Measurements from ENCODE around the gene DCDC2B.

DNA sequence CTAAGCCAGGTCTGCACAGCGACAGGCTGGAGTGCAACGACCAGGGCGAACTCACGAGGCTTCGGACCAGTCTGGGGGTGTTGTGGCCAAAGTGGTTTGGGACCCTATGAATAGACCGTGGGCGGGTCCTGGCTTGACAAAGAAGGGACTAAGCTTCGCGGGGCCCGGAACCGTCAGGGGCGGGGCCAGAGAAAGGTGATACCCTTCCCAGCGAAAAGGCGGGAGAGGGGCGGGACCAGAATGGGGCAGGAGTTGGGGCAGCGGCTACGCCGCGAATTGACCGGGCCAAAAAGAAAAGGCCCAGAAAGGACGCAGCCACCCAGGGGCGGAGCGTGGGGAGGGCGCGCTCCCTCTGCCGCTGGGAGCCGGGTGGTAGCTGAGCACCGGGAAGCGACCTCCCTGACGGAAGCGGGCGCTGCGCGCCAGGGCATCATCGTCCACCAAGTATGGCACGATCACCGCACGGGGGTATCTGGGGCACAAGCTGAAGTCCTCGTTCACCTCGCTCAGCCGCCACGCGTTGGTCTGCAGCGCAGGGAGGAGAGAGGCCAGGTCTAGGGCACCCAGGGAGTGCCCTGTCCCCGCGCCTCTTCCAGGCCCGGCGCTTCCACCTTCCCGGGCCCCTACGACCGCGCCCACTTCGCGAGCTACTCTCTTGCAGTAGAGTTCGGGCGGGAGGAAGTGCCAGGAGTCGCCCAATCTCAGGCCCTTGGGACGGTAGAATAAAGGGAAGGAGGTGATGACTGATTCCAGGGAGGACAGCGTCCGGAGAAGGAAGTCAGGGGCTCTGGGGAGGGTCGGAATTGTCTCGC is 31.5 kb downstream of the DCDC2B start:
- TF ChIP-seq GLI4 (CRISPR knock-in tag; IDR thresholded peaks at IDR 0.05; ENCODE audit: borderline replicate concordance) = no peak
- TF ChIP-seq GATAD2A (CRISPR knock-in tag; IDR thresholded peaks at IDR 0.05) = no peak
- TF ChIP-seq, protein P1, sequence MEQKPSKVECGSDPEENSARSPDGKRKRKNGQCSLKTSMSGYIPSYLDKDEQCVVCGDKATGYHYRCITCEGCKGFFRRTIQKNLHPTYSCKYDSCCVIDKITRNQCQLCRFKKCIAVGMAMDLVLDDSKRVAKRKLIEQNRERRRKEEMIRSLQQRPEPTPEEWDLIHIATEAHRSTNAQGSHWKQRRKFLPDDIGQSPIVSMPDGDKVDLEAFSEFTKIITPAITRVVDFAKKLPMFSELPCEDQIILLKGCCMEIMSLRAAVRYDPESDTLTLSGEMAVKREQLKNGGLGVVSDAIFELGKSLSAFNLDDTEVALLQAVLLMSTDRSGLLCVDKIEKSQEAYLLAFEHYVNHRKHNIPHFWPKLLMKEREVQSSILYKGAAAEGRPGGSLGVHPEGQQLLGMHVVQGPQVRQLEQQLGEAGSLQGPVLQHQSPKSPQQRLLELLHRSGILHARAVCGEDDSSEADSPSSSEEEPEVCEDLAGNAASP (CRISPR knock-in tag; IDR thresholded peaks at IDR 0.05; ENCODE audit: borderline replicate concordance) = no peak
- TF ChIP-seq SNAI1 (CRISPR knock-in tag; IDR thresholded peaks at IDR 0.05; ENCODE audit: borderline replicate concordance) = no peak
- TF ChIP-seq, protein P2, sequence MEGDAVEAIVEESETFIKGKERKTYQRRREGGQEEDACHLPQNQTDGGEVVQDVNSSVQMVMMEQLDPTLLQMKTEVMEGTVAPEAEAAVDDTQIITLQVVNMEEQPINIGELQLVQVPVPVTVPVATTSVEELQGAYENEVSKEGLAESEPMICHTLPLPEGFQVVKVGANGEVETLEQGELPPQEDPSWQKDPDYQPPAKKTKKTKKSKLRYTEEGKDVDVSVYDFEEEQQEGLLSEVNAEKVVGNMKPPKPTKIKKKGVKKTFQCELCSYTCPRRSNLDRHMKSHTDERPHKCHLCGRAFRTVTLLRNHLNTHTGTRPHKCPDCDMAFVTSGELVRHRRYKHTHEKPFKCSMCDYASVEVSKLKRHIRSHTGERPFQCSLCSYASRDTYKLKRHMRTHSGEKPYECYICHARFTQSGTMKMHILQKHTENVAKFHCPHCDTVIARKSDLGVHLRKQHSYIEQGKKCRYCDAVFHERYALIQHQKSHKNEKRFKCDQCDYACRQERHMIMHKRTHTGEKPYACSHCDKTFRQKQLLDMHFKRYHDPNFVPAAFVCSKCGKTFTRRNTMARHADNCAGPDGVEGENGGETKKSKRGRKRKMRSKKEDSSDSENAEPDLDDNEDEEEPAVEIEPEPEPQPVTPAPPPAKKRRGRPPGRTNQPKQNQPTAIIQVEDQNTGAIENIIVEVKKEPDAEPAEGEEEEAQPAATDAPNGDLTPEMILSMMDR (CRISPR knock-in tag; IDR thresholded peaks at IDR 0.05) = no peak
- TF ChIP-seq POLR2G (IDR thresholded peaks at IDR 0.05; ENCODE audit: low read depth, low read length) = no peak
- TF ChIP-seq SMC3 (IDR thresholded peaks at IDR 0.05; ENCODE audit: low read length) = no peak
- TF ChIP-seq NR2F1 (CRISPR knock-in tag; IDR thresholded peaks at IDR 0.05) = no peak
- no peak for TF ChIP-seq FOXK1 (CRISPR knock-in tag; IDR thresholded peaks at IDR 0.05; ENCODE audit: borderline replicate concordance, low read depth)
- TF ChIP-seq MAZ (IDR thresholded peaks at IDR 0.05; ENCODE audit: borderline replicate concordance, low read depth, low read length) = no peak
- TF ChIP-seq MAZ (CRISPR knock-in tag; IDR thresholded peaks at IDR 0.05; ENCODE audit: low read depth) = no peak
